ENCODE results near the gene WDR93. TPM values are rescaled to one million over a fixed set of nuclear protein-coding genes. Genes with fewer than 3 reads are reported as not detected.

Gene WDR93
- total RNA-seq, 1 donor from 2014 or later = not detected

DNA sequence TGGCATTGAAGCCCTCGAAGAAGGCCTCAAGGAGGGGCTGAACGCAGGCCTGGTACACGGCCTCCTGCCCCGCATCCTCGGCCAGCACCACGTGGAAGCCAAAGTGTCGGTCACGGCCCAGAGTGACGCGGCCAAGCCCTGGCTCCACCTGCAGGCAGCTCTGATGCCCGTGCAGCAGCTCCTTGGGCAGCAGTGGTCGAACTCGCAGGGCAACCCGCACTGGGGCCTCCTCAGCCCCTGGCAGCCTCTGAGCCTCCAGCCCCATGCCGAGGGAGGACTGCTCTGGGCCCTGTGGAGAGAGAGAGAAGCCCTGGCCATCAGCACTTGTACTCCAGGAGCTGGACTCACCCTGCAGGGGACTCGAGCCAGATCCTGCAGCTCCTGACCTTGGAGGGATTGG is 37.9 kb upstream of the WDR93 start:
- TF ChIP-seq CTCF (IDR thresholded peaks at IDR 0.05; ENCODE audit: borderline replicate concordance) = no peak
- Histone ChIP-seq H3K9me3 (replicated peaks) (no peaks in the 10 kb centered on the region), H3K4me1 (peaks cover 21% of the 10 kb centered on the region), H3K36me3 (no peaks in the 10 kb centered on the region), H3K4me3 (no peak overlapping the region), H3K27ac (replicated peaks) (no peak overlapping the region), H3K27me3 (ENCODE audit: low read depth) (peaks cover 16% of the 10 kb centered on the region)
- intact Hi-C loops (cut with micrococcal nuclease) = no loop called here
- no peak for DNase-seq

- Histone ChIP-seq H3K27me3 (ENCODE audit: low read depth) (peaks cover 16% of the 10 kb centered on the region), H3K36me3 (no peaks in the 10 kb centered on the region), H3K4me3 (no peak overlapping the region), H3K4me1 (peaks cover 21% of the 10 kb centered on the region), H3K27ac (replicated peaks) (no peak overlapping the region), H3K9me3 (replicated peaks) (no peaks in the 10 kb centered on the region)
- DNase-seq = no peak
- intact Hi-C loops (cut with micrococcal nuclease) = no loop called here
- no peak for TF ChIP-seq CTCF (IDR thresholded peaks at IDR 0.05; ENCODE audit: borderline replicate concordance)
Observed at GRCh38 chr15:89653578-89653977, 37.0 kb upstream of the WDR93 start.

DNA sequence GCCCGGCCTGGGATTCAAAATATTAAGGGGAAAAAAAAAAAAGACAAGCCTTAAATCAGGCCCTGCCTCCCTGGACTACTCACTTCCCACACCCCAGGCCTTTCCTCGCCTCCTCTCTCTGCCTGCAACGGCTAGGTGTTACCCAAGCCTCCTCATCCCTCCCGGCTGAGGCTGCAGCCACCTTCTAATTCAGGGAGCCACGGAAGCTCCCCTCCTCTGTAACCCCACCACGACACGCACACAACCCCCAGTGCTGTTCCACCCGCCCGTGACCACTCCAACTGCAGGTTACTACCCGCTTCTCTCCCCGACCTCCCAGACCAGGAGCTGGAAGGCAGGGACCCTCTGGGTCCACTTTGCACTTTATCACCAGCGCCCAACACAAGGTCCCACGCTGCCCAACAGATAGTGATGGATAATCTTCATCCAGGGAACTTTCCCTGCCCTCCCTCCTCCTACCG is 36.3 kb upstream of the WDR93 start:
- H3K36me3 ChIP-seq = no peaks in the 10 kb centered on the region
- peaks cover 21% of the 10 kb centered on the region for H3K4me1 ChIP-seq
- no peaks in the 10 kb centered on the region for H3K9me3 ChIP-seq (replicated peaks)
- DNase-seq = no peak
- intact Hi-C loops (cut with micrococcal nuclease) = no loop called here
- H3K4me3 ChIP-seq = peak overlapping the region; percentile 78
- peaks cover 16% of the 10 kb centered on the region for H3K27me3 ChIP-seq (ENCODE audit: low read depth)
- no peak overlapping the region for H3K27ac ChIP-seq (replicated peaks)
- no peak for TF ChIP-seq CTCF (IDR thresholded peaks at IDR 0.05; ENCODE audit: borderline replicate concordance)

DNA sequence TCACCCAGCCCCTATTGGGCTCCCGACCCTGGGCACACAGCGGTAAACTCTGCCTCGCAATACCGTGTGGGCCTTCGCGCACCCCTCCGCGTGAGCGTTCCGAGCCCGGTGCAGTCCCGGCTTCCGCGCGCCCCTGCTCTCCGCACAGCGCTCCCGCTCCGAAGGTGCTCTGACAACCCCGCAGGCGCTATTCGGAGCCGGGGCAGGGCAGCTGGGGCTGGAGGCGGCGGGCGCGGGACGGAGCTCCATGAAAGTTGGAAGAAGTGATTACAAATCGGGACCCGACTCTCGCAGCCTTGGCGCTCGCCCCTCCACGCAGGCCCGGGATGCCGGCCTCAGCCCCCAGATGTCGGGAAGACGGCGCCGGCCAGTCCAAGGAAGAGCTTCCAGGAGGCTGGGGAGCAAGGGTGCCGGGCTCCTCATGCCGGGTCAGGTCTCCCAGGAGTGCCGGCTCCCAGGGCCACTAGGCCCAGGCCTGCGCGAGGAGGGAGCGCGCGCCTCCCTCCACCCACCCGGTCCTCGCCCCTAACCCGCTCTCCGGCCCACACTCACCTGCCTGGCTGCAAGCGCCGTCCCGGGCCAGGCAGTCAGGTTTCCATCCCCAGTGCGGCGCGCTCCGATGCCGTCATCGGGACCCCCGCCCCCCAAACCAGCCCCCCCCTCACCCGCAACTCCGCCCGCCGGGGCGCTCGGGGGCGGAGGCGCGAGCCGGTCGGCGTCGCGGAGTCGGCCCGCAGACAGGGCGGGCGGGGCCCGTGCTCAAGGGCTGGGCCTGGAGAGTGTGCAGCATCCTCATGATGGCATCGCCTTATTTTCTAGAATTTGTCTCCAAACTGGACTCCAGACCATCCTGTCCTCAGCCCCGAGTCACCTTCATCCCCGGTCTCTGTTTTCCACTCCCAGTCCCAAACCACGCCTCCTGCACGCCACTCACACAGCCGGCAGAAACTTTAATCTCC is 35.5 kb upstream of the WDR93 start, which contains the start of gene KIF7:
TSS of gene KIF7 (minus strand) at position 621 of the 959 bp plus-strand sequence. CDS start 2,537 bp downstream, outside the sequence.
- Histone ChIP-seq H3K36me3 (no peaks in the 10 kb centered on the region), H3K9me3 (replicated peaks) (no peaks in the 10 kb centered on the region), H3K27ac (replicated peaks) (no peak within 1 kb of the TSS), H3K4me1 (peaks cover 21% of the 10 kb centered on the region), H3K27me3 (ENCODE audit: low read depth) (peaks cover 16% of the 10 kb centered on the region), H3K4me3 (peak within 1 kb of the TSS; percentile 78)
- no peak for DNase-seq
- intact Hi-C loops (cut with micrococcal nuclease) = no loop called here
- TF ChIP-seq CTCF (IDR thresholded peaks at IDR 0.05; ENCODE audit: borderline replicate concordance) = no peak

DNA sequence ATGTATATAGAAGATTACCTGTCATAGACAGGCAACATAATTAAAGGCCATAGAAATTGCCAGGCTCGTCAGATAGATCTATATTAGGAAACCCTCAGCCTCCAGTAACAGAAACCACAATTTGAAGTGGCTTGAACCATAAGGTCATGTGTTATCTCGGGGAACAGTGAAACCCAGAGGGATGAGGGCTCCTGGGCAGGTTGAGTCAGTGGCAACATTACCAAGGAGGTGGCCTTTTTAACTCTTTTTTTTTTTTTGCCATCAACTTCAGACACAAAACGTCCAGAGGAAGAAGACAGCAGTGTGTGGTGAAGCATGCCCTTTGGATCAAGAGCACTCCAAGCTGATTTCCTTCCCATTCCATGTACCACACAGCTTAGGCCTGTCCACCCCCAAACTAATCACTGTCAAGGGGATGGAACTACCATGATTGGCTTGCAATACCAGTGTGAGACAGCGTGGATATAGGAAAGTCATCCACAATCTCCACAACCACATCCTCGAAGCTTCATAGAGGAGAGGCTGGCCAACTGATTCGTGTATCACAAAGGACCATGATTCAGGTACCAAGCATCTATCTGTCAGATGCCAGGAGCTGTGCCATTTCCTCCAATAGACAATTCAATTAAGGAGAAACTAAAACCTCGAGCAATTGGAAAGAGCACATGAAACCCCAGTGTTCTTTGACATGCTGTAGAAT is 34.3 kb upstream of the WDR93 start:
- no peak overlapping the region for H3K27ac ChIP-seq (replicated peaks)
- no peak for DNase-seq

More for the DNA sequence above, 34.3 kb upstream of the WDR93 start:
- no peak for TF ChIP-seq CTCF (IDR thresholded peaks at IDR 0.05; ENCODE audit: borderline replicate concordance)
- Histone ChIP-seq H3K9me3 (replicated peaks) (no peaks in the 10 kb centered on the region), H3K4me1 (peaks cover 21% of the 10 kb centered on the region), H3K36me3 (no peaks in the 10 kb centered on the region), H3K27me3 (ENCODE audit: low read depth) (peaks cover 16% of the 10 kb centered on the region), H3K4me3 (no peak overlapping the region)
- intact Hi-C loops (cut with micrococcal nuclease) = no loop called here

Measured in left ventricle myocardium inferior (tissue), 1 donor.